ENCODE measurements around the gene ADM. TPM values are rescaled to one million over a fixed set of nuclear protein-coding genes. Genes with fewer than 3 reads are reported as not detected.

ADM gene
- polyA plus RNA-seq, 2 of the 4 experiments (the other 2 are of a cell fraction), result 66.3 to 72.1 TPM

- no peak for TF ChIP-seq RARB (CRISPR knock-in tag; IDR thresholded peaks at IDR 0.05)
- TF ChIP-seq PBX3 (IDR thresholded peaks at IDR 0.05), result no peak
- peak; percentile 38; the same call in 1 of the 2 replicates for TF ChIP-seq JUNB (IDR thresholded peaks at IDR 0.05)
- peak; percentile 73 for TF ChIP-seq CTCF (IDR thresholded peaks at IDR 0.05)
- peak; percentile 84 to 89 for TF ChIP-seq RAD21 (conservative IDR thresholded peaks at IDR 0.05 in 1 of 2, IDR thresholded peaks at IDR 0.05 in 1 of 2)
- no peak for TF ChIP-seq MYC (IDR thresholded peaks at IDR 0.05; ENCODE audit: borderline replicate concordance, low read length)
- no peak for TF ChIP-seq RCOR1 (IDR thresholded peaks at IDR 0.05; ENCODE audit: low read depth, low read length)
- TF ChIP-seq SMC3 (IDR thresholded peaks at IDR 0.05), result peak; percentile 86
- TF ChIP-seq HOXB13 (CRISPR knock-in tag; IDR thresholded peaks at IDR 0.05; ENCODE audit: low read depth), result peak; percentile 34; the same call in 1 of the 2 replicates
- no peak for TF ChIP-seq CHD4 (IDR thresholded peaks at IDR 0.05; ENCODE audit: borderline replicate concordance)
- no peak for TF ChIP-seq ZNF302 (CRISPR knock-in tag; IDR thresholded peaks at IDR 0.05)
- peak; percentile 28; the same call in 1 of the 2 replicates for TF ChIP-seq MAX (IDR thresholded peaks at IDR 0.05)
- TF ChIP-seq RNF2 (IDR thresholded peaks at IDR 0.05; ENCODE audit: borderline replicate concordance, low read depth), result no peak
- peak; percentile 34 for TF ChIP-seq MAFK (IDR thresholded peaks at IDR 0.05; ENCODE audit: partially characterized antibody)
- TF ChIP-seq CHD2 (IDR thresholded peaks at IDR 0.05; ENCODE audit: low read length, partially characterized antibody), result no peak
- TF ChIP-seq HMGXB4 (CRISPR knock-in tag; IDR thresholded peaks at IDR 0.05; ENCODE audit: borderline replicate concordance), result no peak
- TF ChIP-seq EHF (CRISPR knock-in tag; IDR thresholded peaks at IDR 0.05), result no peak
- no peak for TF ChIP-seq REST (IDR thresholded peaks at IDR 0.05)
- no peak for TF ChIP-seq KDM1A (IDR thresholded peaks at IDR 0.05; ENCODE audit: low read depth)
- TF ChIP-seq NR3C1 (IDR thresholded peaks at IDR 0.05), result no peak
- no peak for TF ChIP-seq TFCP2L1 (CRISPR knock-in tag; IDR thresholded peaks at IDR 0.05)
These were observed 18.2 kb downstream of the ADM start (continued) for GRCh38 chr11:10322830-10323792.

Measured in A549 (cell line).